Measurements from ENCODE around the gene CASP3.
"Not testable (repeated sequence)": the region's sequence is repeated elsewhere in the genome, so short reads cannot be mapped to it uniquely, and the experiment has no call there.

Gene CASP3

DNA sequence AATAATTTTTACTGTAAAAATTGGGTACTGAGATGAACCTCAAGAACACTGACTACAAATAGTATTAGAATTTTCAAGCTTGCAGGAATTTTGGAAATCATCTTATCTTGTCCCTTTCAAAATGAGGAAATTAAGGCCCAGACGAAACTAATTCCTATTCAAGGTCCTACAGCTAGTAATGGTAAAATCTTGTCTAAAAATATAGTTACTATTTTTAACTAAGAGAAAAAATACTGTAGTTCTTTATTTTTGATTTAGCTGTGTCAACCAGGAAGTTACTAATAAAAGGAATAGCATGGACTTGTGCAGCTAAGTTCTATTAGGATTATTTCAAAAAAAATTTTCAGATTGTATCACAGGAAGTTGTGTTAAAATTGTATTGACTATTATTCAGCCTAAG, 13.0 kb upstream of the CASP3 start:
- DNase-seq = no peak

- DNase-seq = no peak
Measured at GRCh38 chr4:184660978-184661377, 11.7 kb upstream of the CASP3 start.

DNA sequence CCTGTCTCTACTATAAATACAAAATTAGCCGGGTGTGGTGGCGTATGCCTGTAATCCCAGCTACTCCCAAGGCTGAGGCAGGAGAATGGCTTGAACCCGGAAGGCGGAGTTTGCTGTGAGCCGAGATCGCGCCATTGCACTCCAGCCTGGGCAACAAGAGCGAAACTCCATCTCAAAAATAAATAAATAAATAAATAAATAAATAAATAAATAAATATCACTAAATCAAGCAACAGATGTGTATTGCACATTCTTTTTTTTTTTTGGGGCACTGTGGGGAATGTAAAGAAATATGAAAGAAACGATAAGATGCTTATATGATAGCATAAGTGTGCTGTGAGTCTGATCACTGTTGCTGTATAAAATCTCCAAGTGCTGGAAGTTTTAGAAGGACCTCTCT, 8.6 kb upstream of the CASP3 start:
- not testable (repeated sequence) for DNase-seq

DNA sequence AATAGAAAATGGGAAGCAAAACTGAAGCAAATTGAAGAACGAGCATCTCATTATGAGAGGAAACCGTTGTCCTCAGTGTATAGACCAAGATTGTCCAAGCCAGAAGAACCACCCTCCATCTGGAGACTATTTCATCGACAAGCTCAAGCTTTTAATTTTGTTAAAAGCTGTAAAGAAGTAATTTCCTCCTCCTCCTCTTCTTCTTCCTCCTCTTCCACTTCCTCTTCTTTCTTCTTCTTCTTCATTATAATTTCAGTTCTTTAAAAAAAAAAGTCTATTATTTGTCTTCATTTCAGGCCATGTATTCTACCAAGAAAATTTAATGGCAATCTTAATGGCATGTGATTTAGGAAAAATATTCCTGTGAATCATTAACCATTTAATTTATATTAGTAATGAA, 7.9 kb upstream of the CASP3 start:
- DNase-seq = no peak

DNA sequence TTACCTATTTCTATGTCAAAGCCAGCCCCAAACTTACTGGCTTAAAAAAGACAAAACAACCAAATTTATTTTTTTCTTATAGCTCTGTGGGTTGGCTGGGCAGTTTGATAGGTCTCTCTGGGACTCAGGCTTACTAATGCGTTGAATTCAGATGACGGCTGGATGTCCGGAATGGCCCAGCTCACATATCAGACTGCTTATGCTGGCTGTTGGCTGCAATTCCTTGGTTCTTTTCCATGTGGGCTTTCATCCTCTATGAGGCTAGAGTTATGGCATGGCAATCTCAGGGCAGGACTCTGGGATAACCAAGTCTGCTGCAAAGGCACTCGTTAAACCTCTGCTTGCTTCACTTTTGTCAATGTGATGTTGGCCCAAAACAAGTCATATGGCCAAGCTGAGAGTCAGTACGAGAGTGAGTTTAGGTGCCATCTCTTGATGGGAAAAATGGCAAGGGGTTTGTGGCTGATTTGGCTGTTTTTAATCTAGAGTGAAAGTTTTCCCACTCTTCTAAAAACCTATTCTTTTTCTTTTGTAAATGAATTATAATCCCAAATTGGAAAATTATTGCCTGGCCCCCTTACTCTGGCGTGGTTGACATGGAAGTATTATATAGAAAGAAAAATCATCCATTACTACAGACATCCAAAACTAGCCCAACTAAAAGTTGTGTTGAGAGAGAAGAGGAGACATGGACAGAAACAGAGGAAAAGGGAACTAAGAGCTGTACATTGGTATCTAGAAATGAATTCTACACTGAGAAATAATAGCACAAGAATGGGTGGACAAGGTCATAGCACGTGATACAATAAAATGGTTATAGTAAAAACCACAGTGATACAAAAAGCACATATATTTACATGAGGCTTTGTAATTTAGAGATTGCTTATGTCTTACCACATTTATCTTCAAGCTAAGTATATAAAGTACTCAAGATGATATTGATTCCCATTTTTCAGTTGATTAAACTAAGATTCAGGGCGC, 6.9 kb upstream of the CASP3 start:
- no peak for DNase-seq

GRCh38 chr4:184653650-184654049, 4.4 kb upstream of the CASP3 start:
- no peak for DNase-seq

GRCh38 chr4:184652681-184653080, 3.4 kb upstream of the CASP3 start:
- not testable (repeated sequence) for DNase-seq

DNA sequence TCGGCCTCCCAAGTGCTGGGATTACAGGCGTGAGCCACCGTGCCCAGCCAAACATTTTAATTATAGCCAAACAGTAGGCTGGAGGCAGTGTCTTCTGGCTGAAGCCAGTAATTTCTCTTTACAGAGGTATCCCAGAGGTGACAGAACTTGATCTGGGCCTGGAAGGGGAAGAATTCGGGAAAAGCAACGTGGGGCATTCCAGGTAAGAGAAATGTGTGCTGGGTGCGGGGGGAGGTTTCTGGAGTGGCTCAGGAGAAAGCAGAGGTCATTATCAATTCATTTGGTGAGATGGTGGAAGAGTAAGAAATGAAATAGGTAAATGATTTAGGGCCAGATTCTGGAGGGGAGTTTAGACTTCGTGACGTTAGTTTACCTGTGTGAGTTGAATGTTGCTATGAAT, 2.7 kb upstream of the CASP3 start:
- DNase-seq = no peak

DNA sequence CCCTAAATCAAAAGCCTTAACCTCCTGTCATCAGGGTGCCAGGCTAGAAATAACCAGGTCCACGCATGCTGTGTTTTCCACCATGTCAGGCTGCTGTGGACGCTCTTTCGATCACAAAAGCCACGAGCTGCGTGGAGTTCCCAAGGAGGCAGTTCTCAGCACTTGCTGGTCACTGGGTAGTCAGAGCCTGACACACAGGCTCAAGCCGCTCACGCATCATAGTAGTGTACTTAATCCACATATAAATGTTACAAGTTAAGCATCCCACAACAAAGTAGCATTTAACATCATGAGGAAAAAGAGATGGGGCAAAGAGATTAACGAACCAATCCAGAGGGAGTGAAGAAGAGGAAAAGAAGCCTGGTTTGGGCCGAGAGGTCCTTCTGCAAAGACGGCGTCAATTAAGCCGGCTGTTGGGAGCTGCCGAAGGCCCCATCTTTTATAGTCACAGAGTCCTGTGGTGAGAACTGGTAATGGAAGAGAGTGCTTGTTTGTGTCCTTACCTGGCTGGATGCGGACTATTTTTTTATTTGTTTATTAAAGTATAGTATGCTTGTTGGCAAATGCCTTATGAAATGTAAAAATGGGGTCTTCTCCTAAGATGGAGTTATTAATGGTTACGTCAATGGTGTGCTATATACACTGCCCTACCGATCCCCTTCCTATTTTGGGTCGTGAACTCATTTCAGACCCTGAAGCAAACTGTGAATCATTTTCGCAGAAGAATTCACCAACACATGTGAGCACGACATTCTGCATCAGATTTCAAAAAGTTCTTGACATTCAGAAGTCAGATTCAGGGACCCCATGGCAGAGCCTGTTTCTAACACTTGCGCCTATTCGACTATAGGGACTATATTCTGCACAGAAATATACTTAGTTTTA, 966 bp upstream of the CASP3 start:
- no peak for DNase-seq

DNA sequence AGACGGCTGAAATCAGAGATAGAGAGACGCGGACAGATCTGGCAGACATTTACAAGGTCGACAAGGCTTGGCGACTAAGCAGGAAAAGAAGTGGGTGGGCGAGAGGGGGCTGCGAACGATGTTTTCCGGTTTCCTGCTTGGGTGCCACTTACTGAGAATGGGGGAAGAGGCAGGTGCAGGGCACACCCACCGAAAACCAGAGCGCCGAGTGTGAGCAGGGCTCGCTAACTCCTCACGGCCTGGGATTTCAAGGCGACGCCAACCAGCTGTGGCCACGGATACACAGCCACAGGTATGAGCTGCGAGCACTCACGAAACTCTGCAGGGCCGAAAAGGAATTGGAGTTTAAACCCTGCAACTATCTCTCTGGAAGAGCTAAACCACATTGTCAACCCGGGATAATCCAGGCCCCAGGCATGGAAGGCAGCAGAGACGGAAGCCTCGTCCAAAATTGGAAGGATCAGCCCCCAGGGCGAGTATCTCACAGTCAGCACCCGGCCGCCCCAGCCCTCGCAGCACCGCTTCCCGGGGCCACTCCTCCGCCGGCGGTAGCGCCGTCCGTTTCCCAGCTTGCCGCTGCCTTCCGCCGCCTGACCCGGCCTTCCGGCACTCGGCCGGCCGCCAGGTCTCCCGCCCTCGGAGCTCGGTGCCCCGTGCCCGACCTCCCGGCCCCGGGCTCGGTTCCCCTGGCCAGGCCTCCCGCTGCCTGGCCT, 778 bp downstream of the CASP3 start:
- no peak for DNase-seq

DNA sequence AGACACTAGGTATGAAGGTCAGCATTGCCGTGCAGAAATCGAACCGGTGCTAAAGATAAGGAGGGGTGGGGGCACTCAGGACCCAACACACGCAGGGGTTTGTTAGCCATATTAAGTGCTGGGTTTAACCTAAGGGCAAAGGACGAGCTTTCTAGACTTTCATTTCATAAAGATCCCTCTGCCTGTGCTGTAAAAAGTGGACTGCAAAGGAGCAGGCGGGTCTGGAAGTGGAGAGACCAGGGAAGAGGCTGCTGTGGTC, 1.3 kb downstream of the CASP3 start:
- DNase-seq = no peak

- no peak for DNase-seq
Measured at GRCh38 chr4:184647266-184648053, 1.8 kb downstream of the CASP3 start.

DNA sequence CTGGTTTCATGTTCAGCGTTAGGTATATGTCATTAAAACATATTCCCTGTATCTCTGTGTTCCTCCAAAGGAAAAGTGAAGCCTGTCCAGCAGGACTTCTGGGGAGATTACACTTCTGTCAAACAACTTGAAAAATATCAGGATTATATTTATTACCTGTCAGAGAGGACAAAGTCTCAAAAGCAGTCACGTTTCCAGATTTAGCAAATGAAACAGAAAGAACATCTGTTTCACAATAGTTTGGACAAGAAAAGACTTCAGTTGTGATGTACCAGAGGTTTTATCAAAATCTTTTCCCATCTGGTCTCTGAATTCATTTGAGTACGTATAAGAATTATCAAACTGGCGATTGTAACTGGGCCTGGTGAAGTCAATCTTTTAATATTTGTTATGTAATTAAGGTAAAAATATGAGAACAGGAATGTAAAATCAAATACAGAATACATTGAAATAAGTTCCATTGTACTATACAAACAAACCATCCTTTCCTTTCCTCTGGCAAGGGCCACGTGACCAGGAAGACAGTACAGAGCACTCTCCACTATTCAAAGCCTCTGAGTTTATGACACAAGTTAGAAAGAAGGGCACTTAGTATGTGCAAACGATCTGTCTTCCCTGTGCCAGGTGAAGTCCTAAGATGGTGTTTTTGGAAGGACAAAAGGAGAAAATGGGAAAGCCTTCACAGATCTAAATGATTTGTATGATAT, 3.2 kb downstream of the CASP3 start:
- no peak for DNase-seq

GRCh38 chr4:184644553-184645307, 4.5 kb downstream of the CASP3 start:
- no peak for DNase-seq

DNA sequence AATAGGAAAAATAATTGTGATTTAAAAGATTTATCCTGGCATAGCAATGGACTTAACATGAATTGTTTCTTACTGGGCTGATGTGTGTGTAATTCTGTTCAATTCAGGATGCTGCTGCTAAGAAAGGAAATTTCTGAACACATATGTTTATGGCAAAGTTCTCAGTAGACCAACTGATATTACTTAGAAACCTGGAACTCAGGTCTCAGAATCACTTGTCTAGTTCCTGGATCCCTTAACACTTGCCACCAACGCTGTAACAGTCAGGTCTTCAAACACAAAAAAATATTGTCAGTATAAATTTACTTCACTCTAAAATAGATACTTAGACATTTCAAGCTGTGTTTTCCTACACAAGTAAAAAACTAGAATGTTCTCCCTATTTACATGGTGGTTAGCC, 5.5 kb downstream of the CASP3 start:
- DNase-seq = no peak

- no peak for DNase-seq
Measured at GRCh38 chr4:184641451-184641850, 7.8 kb downstream of the CASP3 start.

GRCh38 chr4:184641022-184641421, 8.2 kb downstream of the CASP3 start:
- DNase-seq = no peak

- no peak for DNase-seq
Measured at GRCh38 chr4:184636897-184637296, 12.3 kb downstream of the CASP3 start.

DNA sequence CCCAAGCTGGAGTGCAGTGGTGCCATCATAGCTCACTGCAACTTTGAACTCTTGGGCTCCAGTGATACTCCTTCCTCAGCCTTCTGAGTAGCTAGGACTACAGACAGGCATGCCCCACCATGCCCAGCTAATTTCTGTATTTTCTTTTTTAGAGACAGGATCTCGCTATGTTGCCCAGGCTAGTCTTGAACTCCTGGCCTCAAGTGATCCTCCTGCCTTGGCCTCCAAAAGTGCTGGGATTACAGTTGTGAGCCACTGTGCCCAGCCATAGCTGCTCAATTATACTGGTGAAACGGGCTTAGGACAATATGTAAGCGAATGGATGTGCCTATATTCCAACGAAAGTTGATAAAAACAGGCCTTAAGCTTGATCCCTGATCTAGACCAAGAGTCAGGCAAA, 13.1 kb downstream of the CASP3 start:
- DNase-seq = no peak

GRCh38 chr4:184635381-184635780, 13.9 kb downstream of the CASP3 start:
- no peak for DNase-seq

DNA sequence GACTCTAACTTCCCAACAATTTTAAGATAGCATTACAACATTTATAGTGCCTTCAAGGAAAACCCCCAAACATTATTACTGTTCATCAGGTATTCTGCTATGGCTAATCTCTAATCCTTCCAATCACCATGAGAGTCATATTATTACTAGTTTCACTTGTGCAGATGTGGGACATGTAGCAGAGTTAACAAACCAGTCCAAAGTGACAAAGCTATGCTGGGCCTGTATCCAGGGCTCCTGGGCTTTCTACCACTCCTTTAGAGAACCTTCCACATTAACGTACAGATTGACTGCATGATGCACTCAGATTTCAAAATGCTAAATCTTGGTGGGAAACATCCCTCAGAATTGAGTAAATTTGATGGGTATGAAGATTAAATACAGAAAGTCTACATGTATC, 16.4 kb downstream of the CASP3 start:
- DNase-seq = no peak

Measured in NCI-H446 (cell line).